ENCODE data around the gene AKT1. TPM values are rescaled to one million over a fixed set of nuclear protein-coding genes. Genes with fewer than 3 reads are reported as not detected.
A peak's percentile ranks its signal among the peaks of the same experiment; 100 is the strongest.

Gene AKT1
- polyA plus RNA-seq, 12 donors: 133 to 212 (median 155) TPM; not detected in 1

GRCh38 chr14:104743461-104744380 lies 51.8 kb downstream of the AKT1 start:
- DNase-seq: no peak

DNA sequence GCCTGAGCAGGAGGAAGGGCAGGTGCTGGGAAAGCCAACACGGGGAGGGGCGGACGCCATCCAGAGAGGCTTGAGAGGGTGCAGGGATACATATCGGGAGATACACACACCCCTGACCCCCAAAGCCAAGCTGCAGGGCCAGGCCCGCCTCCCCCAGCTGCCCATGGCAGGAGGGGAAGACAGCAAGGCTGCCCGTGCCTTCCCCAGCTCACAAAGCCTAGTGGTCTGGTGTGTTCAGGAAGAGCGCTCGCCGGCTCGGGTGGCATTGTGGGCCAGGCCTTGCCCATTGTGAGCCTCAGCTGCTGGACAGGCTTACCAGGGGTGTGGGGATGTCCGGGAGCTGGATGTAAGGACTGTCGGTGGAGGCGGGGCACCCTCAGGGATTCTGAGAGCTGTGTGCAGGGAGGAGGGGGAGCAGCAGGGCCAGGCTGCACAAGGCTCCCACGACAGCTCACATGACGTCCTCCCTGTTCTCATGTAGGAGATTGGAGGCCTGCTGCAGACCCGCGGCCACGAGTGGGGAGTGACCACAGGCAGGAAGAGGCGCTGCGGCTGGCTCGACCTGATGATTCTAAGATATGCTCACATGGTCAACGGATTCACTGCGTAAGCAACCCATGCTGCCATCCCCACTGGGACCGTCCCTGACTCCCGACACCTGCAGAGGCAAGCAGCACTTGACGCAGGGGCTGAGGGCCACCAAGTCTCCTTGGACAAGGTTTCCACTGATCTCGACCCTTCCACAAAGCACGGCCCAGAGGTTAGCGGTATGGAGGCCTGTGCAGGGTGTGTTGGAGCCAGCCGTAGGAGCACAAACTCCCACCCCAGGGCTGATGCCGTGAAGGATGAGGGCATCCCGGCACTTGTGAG lies 52.7 kb downstream of the AKT1 start:
- DNase-seq: no peak

GRCh38 chr14:104741803-104742251 lies 53.7 kb downstream of the AKT1 start:
- no peak for DNase-seq

- DNase-seq: no peak
Measured at GRCh38 chr14:104741108-104741802, 54.3 kb downstream of the AKT1 start.

DNA sequence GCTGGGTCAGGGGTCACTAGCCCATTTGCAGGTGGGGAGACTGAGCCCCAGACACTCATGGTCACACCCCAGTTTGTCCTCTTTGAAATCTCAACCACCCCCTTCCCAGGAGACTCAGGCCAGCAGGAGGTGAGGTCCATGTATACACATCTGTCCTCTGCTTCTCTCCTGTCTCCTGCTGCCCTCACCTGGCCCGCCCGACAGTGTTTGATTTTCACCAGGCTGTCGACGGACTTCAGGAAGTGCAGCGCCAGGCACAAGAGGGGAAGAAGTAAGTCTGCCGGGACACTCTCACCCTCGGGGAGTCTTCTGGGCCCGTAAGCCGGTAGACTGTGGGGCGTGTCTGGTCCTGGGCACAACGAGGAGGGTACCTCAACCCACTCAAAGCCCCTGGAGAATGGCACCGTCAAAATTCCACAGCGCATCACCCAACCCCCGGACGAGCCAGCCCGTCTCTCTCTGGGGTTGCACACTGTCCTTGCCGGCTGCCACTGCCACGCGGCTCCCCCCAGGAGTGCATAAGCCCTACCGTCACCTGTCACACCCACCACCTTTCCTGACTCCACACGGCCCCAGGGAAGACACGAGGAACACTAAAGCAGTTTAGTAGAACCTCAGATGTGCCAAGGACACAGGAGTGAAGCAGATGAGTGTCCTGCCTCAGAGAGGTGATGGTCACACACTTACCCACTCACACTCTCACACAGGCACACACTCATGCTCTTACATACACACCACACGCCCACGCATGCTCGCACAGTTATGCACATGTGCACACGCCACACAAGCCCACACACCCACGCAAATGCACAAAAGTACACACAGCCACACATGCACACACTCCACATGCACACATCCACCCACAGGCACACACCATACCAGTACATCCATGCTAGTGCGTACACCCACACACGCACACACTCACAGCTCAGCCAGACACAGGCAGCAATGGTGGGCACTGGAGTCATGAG lies 55.7 kb downstream of the AKT1 start:
- no peak for DNase-seq

DNA sequence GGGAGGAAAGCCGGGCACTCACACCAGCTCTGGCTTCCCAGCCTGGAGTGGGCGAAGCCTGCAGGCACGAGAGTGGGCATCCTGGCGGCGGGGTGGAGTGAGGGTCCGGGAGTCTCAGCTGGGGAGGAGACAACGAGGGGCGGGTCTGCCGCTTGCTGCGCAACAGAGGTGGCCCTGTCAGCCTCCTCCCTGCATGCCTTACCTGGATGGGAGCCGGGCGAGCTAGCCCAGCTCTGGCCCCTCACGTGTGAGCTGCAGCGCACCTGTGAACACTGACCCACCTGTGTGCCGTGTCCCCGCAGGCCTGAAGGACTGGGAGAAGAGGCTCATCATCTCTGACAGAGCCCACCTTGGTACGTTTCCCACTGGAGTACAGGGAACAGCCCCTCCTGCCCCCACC lies 56.5 kb downstream of the AKT1 start:
- no peak for DNase-seq

GRCh38 chr14:104738375-104739019 lies 57.1 kb downstream of the AKT1 start:
- no peak for DNase-seq

DNA sequence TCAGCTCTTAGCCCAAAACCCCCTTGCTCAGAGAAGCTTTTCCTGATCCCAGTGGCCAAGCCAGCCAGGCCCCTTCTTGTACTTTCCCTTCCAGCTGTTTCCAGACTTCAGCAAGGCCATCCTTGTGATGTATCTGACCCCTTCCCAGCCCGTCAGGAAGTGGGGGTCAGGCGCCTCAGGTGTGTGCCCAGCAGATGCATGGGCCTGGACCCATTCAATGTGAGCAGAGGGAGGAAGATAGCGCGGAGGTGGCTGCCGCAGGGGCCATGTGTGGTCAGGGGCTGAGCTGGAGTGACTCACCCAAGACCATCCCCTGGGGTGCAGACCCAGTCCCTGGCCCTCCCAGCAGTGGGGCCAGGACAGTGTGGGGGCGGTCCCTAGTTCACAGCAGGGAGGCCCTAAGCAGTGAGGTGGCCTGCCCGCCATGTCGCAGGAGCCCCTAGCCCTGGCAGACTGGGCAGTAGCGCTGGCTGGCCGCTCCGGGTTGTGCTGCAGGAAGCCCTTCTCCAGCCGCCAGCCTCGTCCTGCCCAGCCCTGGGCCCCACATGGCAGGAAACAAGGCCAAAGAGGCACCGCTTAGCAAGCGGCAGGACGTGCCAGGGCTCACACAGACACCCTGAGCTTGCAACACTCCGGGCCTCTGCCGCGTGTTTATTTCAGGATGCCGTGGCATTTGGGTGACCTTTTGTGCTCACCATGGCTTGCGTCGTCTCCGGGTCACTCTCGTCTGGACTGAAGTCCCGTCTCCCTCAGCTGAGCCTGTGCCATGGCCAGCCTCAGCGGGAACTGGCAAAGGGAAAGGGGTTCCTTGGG lies 59.5 kb downstream of the AKT1 start:
- DNase-seq: peak; percentile 42

DNA sequence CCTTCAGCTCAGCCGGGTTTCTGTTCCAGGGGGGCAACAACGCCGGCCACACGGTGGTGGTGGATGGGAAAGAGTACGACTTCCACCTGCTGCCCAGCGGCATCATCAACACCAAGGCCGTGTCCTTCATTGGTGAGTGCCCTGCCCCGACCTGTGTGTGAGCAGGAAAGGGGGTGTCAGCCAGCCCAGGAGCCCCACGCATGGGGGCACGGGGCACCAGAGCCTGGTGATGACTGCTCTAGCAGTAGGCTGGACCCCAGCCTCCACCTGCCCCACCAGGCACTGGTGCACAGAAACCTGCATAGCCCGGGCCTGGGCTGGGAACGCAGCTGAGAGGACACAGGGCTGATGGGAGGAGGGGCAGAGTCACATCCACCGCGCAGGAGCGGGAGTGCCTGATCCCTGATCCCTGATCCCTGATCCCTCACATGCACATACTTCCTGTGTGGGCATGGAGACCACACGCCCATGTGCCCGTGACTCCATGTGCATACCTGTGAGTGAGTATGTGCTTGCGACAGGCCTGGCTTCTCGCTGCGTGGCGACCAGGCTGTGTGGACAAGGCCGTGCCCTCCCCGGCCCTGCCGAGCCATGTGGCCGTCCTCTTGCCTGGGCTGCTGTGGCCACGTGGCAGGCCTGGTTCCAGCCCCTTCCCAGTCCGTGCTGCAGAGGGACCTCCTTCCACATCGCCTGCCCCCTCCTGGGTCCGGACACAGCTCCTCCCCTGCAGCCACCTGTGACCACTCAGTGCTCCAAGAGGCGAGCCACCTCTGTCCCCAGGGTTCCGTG lies 60.4 kb downstream of the AKT1 start:
- DNase-seq: no peak

GRCh38 chr14:104734601-104734990 lies 61.0 kb downstream of the AKT1 start:
- no peak for DNase-seq

DNA sequence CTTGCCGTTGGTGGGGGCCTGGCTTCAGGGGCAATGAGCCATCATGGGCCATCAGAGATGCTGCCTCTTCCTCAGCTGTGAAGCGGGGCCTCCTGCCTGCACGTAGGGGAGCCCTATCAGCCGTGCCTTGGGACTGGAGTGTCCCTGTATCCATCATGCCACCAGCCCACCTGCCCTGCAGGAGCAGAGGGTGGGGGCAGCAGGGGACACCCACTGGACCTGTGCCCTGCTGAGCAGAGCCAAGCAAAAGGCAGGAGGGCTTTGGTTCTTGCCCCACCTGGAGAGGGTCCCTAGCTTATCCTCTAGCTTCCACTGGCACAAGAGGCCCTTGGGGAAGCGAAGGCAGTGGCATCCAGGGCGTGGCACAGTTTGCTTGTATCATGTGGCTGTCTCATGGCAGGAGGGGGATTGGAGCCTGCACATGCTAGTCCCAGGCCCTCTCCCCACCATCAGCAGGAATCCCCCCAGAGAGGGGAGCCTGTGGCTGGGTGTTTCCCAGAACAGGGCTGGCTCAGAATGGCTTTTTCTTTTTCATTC lies 61.4 kb downstream of the AKT1 start:
- DNase-seq: no peak

DNA sequence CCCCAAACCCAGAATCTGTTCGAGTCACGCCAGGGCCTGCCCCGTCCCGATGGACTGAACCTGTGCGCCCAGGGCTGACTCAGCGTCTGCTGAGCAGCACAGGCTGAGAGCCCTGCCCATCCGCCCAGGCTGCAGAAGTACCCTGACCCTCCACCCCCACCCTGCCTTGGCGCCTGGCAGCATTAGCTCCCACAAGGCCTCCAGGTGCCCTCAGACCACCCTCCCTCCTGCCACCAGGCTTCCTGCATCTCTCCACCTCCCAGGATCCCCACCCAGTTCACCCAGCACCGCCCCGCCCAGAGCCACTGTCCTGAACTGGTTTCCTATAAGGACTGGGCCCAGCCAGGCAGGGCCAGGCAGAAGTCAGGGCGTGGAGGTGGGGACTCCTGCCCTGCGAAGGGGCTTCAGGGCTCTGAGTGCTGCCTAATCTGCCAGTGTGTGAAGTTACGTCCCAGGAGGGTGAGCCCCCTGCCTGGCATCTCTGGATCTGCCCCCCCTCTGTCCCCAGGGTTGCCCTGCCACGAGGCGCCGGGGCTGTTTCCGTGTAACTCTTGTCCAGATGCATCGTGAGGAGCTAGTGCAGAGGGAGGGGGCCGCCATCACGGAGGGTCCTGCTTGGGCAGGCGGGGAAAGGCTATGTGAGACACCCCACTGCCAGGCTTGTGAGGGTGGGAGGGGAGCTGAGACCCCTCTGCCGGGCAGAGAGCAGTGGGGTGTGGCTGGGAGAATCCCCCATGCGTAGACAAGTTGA lies 62.4 kb downstream of the AKT1 start:
- DNase-seq: no peak

GRCh38 chr14:104732355-104732804 lies 63.2 kb downstream of the AKT1 start:
- DNase-seq: no peak

DNA sequence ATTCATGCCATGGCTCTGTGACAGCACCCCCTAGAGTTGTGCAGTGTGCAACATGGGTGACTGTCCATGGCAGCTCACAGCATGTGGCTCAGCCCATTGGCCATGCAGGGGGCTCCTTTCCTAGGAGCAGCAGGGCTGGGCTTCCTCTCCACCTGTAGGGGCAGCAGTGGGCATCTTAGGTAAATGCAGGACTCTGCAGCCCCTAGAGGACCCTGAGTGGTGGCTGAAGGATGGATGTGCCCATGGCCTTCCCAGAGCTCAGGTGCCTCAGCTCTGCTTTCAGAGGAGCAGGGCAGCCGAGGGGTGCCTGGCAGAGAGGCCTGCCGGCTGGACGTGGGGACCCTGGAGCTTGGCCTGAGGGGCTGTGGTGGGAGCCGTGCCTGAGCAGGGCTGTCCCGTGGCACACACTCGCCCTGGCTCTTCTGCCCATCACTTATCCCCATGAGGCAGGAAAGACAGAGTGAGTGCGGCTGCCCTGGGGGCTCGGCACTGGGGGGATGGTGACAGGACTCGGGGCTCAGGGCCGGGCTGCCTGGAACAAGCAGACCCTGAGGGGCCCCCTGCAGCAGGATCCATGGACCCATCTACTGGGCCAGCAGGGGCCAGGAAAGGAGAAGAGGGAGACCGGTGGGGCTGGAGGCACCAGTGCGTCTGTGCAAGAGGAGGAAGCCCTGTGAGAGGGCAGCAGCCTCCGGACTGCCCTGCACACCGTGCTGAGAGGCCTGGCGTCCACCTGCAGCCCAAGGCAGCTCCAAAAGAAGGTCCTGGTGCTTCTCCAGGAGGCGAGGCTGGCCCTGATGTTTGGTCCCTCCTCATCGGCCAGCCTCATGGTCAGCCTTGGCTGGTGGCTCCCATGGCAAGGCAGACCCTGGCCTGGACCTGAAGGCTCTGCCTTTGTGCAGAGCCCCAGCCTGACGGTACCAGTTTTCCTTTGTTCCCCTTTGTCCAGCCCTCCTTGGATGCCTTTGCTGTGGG lies 63.9 kb downstream of the AKT1 start:
- DNase-seq: no peak

GRCh38 chr14:104730487-104730886 lies 65.1 kb downstream of the AKT1 start:
- no peak for DNase-seq

DNA sequence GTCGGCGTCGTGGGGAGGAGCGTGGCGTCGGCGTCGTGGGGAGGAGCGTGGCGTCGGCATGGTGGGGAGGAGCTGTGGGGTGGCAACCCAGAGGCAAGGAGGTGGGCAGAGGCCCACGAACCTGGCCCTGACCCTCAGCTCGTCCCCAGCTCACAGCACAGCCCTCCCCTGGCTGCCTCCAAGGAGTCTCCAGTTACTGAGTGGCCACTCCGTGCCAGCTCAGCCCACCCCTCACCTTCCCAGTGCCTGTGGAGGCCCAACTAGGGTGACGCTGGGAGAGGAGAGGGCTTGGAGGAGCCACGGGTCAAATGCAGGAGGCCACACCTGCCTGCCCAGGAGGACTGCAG lies 65.7 kb downstream of the AKT1 start:
- no peak for DNase-seq

Data from muscle of arm (tissue), 12 donors.